HepG2 (cell line): ENCODE measurements around the gene PACS1. TPM values are rescaled to one million over a fixed set of nuclear protein-coding genes. Genes with fewer than 3 reads are reported as not detected.

Experiments used
- ATM ChIP-seq: fragments of 450-650 bp; IDR thresholded peaks from 2 replicates; pipeline ENCODE4 v1.7.1; 2017; ENCODE audit warnings: mild to moderate bottlenecking, borderline replicate concordance
- NFAT5 ChIP-seq: sonication (generic); formaldehyde crosslinking; IDR thresholded peaks from 2 replicates; pipeline ENCODE4 v1.4.0; 2020; ENCODE audit warnings: missing genetic modification reagents
- NFKBIZ ChIP-seq: IDR thresholded peaks from 2 replicates; pipeline ENCODE4 v1.6.1; 2018; ENCODE audit warnings: missing genetic modification reagents, missing compliant biosample characterization
- NFYB ChIP-seq: sonication (generic); formaldehyde crosslinking; IDR thresholded peaks from 2 replicates; pipeline ENCODE4 v1.4.0; 2020; ENCODE audit warnings: missing genetic modification reagents
- ZNF232 ChIP-seq: sonication (generic); formaldehyde crosslinking; IDR thresholded peaks from 2 replicates; pipeline ENCODE4 v1.4.0; 2020; ENCODE audit warnings: missing genetic modification reagents, borderline replicate concordance
- ZNF451 ChIP-seq: sonication (generic); formaldehyde crosslinking; IDR thresholded peaks from 2 replicates; pipeline ENCODE4 v1.5.0; 2020; ENCODE audit warnings: mild to moderate bottlenecking, missing genetic modification reagents
- polyA plus RNA-seq, 8 experiments: library from polyadenylated mRNA; depleted of rRNA in 3 of 8; stranded (reverse) in 7 of 8; unstranded in 1 of 8; fragments of >200 nt; fragmentation: Illumina TruSeq in 4 of 8; extraction: Trizol in 4 of 8; gene quantifications; 2 replicates each; pipeline versions ENCODE4 v1.2.1 to v1.2.3, GENCODE V29; 2011 to 2016; ENCODE audit warnings: low read depth in 4 of 8, missing spikeins in 1 of 8, mixed read lengths in 1 of 8; ENCODE audit not compliant: insufficient read depth in 1 of 8
- total RNA-seq, 5 experiments: library from RNA; depleted of rRNA; stranded (reverse); fragments of >200 nt; fragmentation: Illumina TruSeq; extraction: Trizol; gene quantifications; 2 replicates each; pipeline ENCODE4 v1.2.3, GENCODE V29; 2016; ENCODE audit warnings: low read depth in 1 of 5
- TF ChIP-seq, protein P1 (sequence below): sonication (generic); formaldehyde crosslinking; IDR thresholded peaks from 2 replicates; pipeline ENCODE4; 2020; ENCODE audit warnings: missing genetic modification reagents, mild to moderate bottlenecking, borderline replicate concordance

Gene PACS1
- total and polyA plus RNA-seq, 2 of the 13 experiments (the other 11 are each of a cell fraction or from before 2014, with no cell fraction given) = 7.6 to 8.6 TPM

DNA sequence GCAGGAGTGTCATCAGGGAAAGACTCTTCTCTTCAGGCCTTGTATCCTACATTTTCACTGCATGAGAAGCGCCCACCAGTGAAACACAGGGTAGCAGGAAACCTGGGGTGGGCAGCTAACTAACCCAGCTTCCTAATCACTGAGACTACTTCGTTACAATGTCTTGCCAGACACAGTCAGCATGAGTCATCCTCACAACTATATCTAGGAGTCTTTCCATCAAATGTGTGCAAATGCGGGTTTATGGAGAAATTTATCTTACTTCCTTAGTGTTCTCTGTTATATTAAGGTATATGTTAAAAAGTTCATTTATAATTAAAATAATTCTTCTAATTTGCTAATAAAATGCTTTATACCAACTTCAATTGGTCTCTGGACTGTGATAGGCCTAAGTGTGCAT is 118.5 kb downstream of the PACS1 start (continued):
- TF ChIP-seq ZNF451 (CRISPR knock-in tag) (no peak), ATM (no peak), NFYB (CRISPR knock-in tag) (no peak), NFAT5 (CRISPR knock-in tag) (no peak), ZNF232 (no peak), NFKBIZ (no peak)
- TF ChIP-seq, protein P1, sequence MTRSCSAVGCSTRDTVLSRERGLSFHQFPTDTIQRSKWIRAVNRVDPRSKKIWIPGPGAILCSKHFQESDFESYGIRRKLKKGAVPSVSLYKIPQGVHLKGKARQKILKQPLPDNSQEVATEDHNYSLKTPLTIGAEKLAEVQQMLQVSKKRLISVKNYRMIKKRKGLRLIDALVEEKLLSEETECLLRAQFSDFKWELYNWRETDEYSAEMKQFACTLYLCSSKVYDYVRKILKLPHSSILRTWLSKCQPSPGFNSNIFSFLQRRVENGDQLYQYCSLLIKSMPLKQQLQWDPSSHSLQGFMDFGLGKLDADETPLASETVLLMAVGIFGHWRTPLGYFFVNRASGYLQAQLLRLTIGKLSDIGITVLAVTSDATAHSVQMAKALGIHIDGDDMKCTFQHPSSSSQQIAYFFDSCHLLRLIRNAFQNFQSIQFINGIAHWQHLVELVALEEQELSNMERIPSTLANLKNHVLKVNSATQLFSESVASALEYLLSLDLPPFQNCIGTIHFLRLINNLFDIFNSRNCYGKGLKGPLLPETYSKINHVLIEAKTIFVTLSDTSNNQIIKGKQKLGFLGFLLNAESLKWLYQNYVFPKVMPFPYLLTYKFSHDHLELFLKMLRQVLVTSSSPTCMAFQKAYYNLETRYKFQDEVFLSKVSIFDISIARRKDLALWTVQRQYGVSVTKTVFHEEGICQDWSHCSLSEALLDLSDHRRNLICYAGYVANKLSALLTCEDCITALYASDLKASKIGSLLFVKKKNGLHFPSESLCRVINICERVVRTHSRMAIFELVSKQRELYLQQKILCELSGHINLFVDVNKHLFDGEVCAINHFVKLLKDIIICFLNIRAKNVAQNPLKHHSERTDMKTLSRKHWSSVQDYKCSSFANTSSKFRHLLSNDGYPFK (CRISPR knock-in tag) = no peak
- TF ChIP-seq, all 625 proteins: peak for 0
